Neural crest cell (in vitro differentiated cells): ENCODE data around the gene CXXC1. TPM values are rescaled to one million over a fixed set of nuclear protein-coding genes. Genes with fewer than 3 reads are reported as not detected.

ENCODE experiments used
- DNase-seq: peaks from one replicate; pipeline ENCODE4 v3.0.0; 2021; ENCODE audit warnings: low read depth, mixed read lengths, low spot score
- H3K27ac Mint-ChIP-seq: one replicate; pipeline ENCODE4 v1.8.0; 2021; ENCODE audit warnings: mild to moderate bottlenecking, mixed read lengths; ENCODE audit not compliant: unreplicated experiment
- H3K27me3 Mint-ChIP-seq: 2 replicates; pipeline ENCODE4 v1.8.0; 2021; ENCODE audit warnings: low read depth, mild to moderate bottlenecking, mixed read lengths
- H3K36me3 Mint-ChIP-seq: 2 replicates; pipeline ENCODE4 v1.8.0; 2021; ENCODE audit warnings: low read depth, mild to moderate bottlenecking, mixed read lengths
- H3K4me1 Mint-ChIP-seq: 2 replicates; pipeline ENCODE4 v1.8.0; 2021; ENCODE audit warnings: mixed read lengths
- H3K4me3 Mint-ChIP-seq: one replicate; pipeline ENCODE4 v1.8.0; 2021; ENCODE audit warnings: mild to moderate bottlenecking, mixed read lengths
- H3K9me3 Mint-ChIP-seq: 2 replicates; pipeline ENCODE4 v1.8.0; 2021; ENCODE audit warnings: mixed read lengths
- CTCF ChIP-seq: fragments of 200-600 bp; sonication (generic); conservative IDR thresholded peaks from 2 replicates; pipeline ENCODE4 v1.5.0; 2021; ENCODE audit warnings: antibody characterized with exemption, mild to moderate bottlenecking
- total RNA-seq: library from RNA; stranded (reverse); gene quantifications from 2 replicates; pipeline ENCODE4 v1.2.1, GENCODE V29; 2021

The CXXC1 gene
- total RNA-seq, 1 donor from 2014 or later, result 108 TPM

- Mint-ChIP-seq H3K9me3 (no peaks in the 10 kb centered on the region), H3K4me1 (peaks cover 13% of the 10 kb centered on the region), H3K4me3 (no peak overlapping the region), H3K27me3 (no peaks in the 10 kb centered on the region), H3K27ac (no peak overlapping the region), H3K36me3 (peaks cover 25% of the 10 kb centered on the region)
- DNase-seq, result no peak
- no peak for TF ChIP-seq CTCF
Observed at GRCh38 chr18:50275503-50276036, 11.9 kb downstream of the CXXC1 start.

DNA sequence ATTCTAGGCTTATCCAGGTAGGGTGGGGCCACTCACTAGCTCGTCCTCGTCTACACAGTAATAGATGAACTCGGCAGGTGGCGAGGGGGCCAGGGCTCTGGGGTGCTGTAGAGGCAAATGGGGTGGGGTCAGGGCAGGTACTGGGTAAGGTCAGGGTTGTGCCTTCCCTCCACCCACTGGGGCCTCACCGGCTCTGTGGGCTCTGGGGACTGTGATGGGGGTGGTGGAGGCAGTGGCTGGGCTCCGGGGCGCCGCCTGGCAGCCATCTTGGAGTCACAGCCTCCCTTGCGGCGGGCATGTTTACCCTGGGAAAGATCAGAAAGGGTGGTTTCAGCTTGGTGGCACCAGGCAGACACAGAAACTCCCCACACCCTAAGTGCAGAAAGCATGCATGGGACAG is 12.6 kb downstream of the CXXC1 start:
- H3K36me3 Mint-ChIP-seq, result peaks cover 23% of the 10 kb centered on the region
- no peak for TF ChIP-seq CTCF
- no peaks in the 10 kb centered on the region for H3K9me3 Mint-ChIP-seq
- peaks cover 6% of the 10 kb centered on the region for H3K4me1 Mint-ChIP-seq
- DNase-seq, result no peak
- H3K27ac Mint-ChIP-seq, result no peak overlapping the region
- H3K4me3 Mint-ChIP-seq, result no peak overlapping the region
- no peaks in the 10 kb centered on the region for H3K27me3 Mint-ChIP-seq

GRCh38 chr18:50274044-50274442 is 13.4 kb downstream of the CXXC1 start:
- Mint-ChIP-seq H3K9me3 (no peaks in the 10 kb centered on the region), H3K27me3 (no peaks in the 10 kb centered on the region), H3K36me3 (peaks cover 31% of the 10 kb centered on the region), H3K4me1 (peaks cover 1% of the 10 kb centered on the region), H3K27ac (no peak overlapping the region), H3K4me3 (peak overlapping the region; percentile 35)
- TF ChIP-seq CTCF, result no peak
- DNase-seq, result no peak

GRCh38 chr18:50273203-50274043 is 14.1 kb downstream of the CXXC1 start:
- H3K9me3 Mint-ChIP-seq, result no peaks in the 10 kb centered on the region
- no peak overlapping the region for H3K27ac Mint-ChIP-seq
- no peak for TF ChIP-seq CTCF
- H3K4me3 Mint-ChIP-seq, result peak overlapping the region; percentile 62
- H3K27me3 Mint-ChIP-seq, result no peaks in the 10 kb centered on the region
- DNase-seq, result no peak
- H3K4me1 Mint-ChIP-seq, result no peaks in the 10 kb centered on the region
- peaks cover 32% of the 10 kb centered on the region for H3K36me3 Mint-ChIP-seq

DNA sequence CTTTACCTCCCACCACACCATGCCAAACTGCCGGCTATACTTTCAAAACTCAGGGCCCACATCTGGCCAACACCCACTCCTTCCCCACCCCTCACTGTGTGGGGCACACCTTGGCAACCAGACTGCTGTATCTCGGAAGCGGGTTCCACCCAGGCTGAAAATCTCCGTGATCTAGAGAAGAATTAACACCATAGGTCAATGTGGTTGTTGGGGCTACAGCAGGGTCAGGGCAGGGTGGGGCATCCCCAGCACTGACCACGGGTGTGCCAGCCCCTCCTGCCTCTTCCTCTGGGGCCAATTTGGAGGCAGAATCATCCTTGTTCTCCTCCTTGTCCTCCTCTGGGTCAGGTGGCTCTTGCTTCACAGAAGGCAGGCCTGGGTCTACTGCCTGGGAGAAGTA is 14.9 kb downstream of the CXXC1 start:
- no peak overlapping the region for H3K4me3 Mint-ChIP-seq
- peaks cover 32% of the 10 kb centered on the region for H3K36me3 Mint-ChIP-seq
- H3K27ac Mint-ChIP-seq, result no peak overlapping the region
- TF ChIP-seq CTCF, result no peak
- H3K9me3 Mint-ChIP-seq, result no peaks in the 10 kb centered on the region
- no peaks in the 10 kb centered on the region for H3K27me3 Mint-ChIP-seq
- H3K4me1 Mint-ChIP-seq, result no peaks in the 10 kb centered on the region
- no peak for DNase-seq
